Measurements from ENCODE around the gene AADACL3.

GRCh38 chr1:12703821-12704451, 12.0 kb upstream of the AADACL3 start:
- no peak for TF ChIP-seq CTCF (IDR thresholded peaks at IDR 0.05; ENCODE audit: insufficient read depth, low read depth, low read length)
- no peak for TF ChIP-seq EZH2 (IDR thresholded peaks at IDR 0.05; ENCODE audit: insufficient read depth, low read length)

All from astrocyte (in vitro differentiated cells and primary cell).